NCI-H2227 (cell line): ENCODE data around the gene PLA2G2A.
"Not testable (repeated sequence)": the region's sequence is repeated elsewhere in the genome, so short reads cannot be mapped to it uniquely, and the experiment has no call there.

ENCODE experiments used
- DNase-seq: peaks from one replicate; lab custom pipeline; 2025; ENCODE audit not compliant: unreplicated experiment; lab: John Stamatoyannopoulos, UW

The PLA2G2A gene, protein sequence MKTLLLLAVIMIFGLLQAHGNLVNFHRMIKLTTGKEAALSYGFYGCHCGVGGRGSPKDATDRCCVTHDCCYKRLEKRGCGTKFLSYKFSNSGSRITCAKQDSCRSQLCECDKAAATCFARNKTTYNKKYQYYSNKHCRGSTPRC

GRCh38 chr1:19979494-19979977, at the start of gene PLA2G2A:
Gene PLA2G2A (minus strand): TSS chr1:19979618. CDS start chr1:19978773, 845 bp downstream.
- DNase-seq: no peak

DNA sequence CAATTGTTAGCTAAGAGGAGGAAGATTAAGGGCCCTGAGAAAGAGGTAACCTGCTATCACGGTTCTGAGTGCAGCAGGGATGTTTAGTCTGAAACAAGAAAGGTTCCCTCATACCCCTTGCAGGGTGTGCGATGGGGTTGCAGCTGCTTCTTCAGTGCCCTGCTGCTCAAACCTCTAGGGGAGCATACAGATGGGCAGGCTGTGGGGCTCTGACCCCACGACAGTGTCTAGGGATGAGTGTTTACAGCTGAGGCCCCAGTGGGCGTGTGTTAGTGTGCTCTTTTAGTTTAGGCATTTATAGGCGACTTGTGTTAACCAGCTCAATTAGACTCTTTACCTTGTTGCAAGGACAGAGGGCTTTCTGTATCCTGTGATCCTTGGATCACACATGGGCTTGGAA, 49.3 kb upstream of the PLA2G2A start:
- no peak for DNase-seq

DNA sequence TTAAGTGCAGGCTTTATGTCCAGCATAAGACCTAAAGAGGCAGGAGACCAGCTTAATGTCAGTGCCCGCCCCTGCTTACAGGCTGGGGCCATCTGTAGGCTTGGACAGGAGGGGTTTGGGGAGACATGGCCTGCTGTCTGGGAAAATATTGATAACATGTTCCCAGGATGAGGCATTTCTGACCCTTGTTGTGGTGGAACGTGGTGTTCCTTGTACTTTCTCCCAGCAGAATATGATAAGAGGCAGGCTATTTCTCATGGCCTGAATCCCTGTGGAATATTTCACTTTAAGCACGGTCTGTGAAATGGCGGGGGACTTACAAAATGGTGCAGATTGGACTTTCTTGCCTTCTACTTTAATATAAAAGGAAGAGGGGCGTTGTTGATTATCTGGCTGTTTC, 48.7 kb upstream of the PLA2G2A start:
- no peak for DNase-seq

DNA sequence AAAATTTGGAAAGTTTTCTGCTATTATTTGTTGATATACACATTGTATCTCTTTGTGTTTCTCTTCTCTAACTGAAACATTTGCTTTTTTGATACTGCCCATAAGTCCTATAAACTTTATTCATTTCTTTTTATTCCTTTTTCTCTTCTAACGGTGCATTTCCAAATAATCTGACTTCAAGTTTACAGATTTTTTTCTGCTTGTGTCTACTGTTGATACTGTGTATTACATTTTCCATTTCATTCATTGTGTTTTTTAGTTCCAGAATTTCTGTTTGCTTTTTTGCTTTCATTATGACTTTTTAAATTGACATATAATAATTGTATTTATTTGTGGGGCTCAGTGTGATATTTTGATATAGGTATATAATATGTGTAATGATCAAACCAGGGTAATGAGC, 38.3 kb upstream of the PLA2G2A start:
- peak; percentile 12 for DNase-seq

GRCh38 chr1:20014153-20014552, 34.7 kb upstream of the PLA2G2A start:
- DNase-seq: no peak

DNA sequence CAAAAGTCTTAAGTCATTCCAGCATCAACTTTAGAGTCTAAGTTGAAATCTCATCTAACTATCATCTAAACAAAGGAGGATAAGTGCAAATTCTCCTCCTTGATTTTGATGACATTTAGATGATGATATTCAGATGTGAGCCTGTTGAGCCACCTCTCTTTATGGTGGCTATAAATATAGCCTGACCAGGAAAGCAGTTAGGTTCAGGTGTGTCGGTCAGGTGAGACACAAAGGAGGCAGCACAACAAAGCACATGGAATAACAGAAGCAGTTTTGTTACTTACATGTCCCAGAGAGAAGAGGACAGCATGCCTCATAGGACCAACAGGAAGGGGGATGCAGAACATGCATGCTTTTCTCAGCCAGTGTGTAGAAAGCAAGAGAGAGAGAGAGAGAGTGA, 30.6 kb upstream of the PLA2G2A start:
- no peak for DNase-seq

GRCh38 chr1:20009212-20009611, 29.8 kb upstream of the PLA2G2A start:
- DNase-seq: no peak

GRCh38 chr1:20008391-20008841, 29.0 kb upstream of the PLA2G2A start:
- no peak for DNase-seq

- not testable (repeated sequence) for DNase-seq
Observed at GRCh38 chr1:19998823-19999222, 19.4 kb upstream of the PLA2G2A start.

DNA sequence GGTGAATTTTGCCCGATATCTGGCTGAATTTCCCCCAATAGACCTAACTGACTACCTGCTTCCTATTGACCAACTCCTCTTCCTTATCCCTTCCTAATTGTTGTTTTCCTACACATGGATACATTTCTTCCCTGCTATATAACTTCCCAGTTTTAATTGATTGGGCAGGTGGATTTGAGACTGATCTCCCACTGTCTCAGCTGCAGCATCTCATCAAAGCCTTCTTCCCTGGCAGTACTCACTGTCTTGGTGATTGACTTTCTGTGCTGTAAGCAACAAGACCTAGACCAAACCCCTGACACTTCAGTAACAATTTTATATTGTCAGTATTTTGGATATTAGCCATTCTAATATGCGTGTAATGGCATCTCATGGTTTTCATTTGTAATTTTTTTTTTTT, 11.3 kb upstream of the PLA2G2A start:
- DNase-seq: no peak

GRCh38 chr1:19990182-19990582, 10.8 kb upstream of the PLA2G2A start:
- DNase-seq: not testable (repeated sequence)

DNA sequence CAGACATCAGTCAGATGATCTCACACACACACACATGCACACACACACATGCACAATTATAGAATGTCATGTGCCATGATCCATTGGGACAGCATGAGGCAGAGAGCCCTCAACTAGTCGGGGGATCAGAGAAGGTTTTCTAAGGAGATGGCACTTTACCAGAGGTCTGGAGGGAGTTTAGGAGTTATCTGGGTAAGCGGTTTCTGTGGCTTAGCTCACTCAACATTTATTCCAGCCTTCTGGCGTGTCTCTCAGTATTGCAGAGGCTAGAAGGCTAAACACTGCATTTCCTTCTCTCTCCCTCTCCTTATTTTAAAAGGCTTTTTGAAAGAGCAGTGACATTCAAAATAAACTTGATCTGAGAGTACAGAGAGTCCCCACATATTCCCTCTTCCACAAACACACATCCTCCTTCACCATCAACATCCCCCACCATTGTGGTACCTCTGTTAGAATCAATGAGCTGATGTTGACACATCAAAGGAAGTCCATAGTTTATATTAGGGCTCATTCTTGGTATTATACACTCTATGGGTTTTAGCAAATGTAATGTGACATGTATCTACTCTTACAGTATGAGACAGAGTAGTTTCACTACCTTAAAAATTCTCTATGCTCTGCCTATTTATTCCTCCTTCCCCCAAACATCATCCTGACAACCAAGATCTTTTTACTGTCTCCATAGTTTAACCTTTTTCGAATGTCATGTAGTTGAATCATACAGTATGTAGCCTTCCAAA, 9.0 kb upstream of the PLA2G2A start:
- no peak for DNase-seq

GRCh38 chr1:19987719-19988118, 8.3 kb upstream of the PLA2G2A start:
- no peak for DNase-seq

- peak; percentile 23 for DNase-seq
Observed at GRCh38 chr1:19984409-19985016, 5.1 kb upstream of the PLA2G2A start.

GRCh38 chr1:19981507-19982312, 2.3 kb upstream of the PLA2G2A start:
- no peak for DNase-seq

GRCh38 chr1:19981170-19981506, 1.7 kb upstream of the PLA2G2A start:
- no peak for DNase-seq

- DNase-seq: no peak
Observed at GRCh38 chr1:19980314-19980713, 896 bp upstream of the PLA2G2A start.

- DNase-seq: no peak
Observed at GRCh38 chr1:19978143-19978542, 1.3 kb downstream of the PLA2G2A start.

DNA sequence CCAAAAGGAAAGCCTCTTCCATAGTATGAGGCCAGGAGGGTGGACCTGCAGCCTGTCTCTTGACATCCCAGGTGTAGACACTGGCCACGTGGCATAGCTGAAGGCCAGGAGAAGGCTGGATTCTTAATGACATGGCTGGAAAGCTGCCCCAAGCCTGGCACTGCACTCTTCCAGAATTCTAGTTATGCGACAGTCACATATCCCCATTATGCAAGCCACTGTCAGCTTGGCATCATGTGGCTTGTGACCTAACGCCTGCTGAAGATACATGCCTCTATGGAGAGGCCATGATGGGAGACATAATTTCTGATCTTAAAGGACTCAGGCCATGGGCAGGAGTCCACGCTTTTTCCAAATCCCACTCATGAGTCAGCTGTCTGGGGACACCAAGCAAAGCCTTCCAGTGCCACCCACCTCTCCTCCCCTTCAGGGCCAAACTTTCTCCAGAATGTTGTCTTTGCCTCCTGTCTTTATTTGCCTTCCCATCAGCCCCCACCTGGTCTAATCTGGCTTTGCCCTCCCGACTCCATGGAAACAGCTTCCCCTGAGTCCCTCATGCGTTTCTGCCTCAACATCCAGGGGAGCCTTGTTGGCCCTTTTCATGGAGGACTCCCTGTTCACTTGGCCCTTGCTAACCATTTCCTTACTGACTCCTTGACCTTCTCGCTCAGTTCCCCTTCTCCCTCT, 3.0 kb downstream of the PLA2G2A start:
- no peak for DNase-seq

- no peak for DNase-seq
Observed at GRCh38 chr1:19975423-19976193, 3.8 kb downstream of the PLA2G2A start.
